HG03045 (cell line): ENCODE data around the gene PIAS1.
"Not testable (repeated sequence)": the region's sequence is repeated elsewhere in the genome, so short reads cannot be mapped to it uniquely, and the experiment has no call there.

Experiments
- ATAC-seq: cut with Tn5 transposase; IDR thresholded peaks from one replicate; pipeline ENCODE4 v1.9.1; 2021; ENCODE audit warnings: mild to moderate bottlenecking, moderate library complexity; ENCODE audit not compliant: unreplicated experiment

Gene PIAS1

DNA sequence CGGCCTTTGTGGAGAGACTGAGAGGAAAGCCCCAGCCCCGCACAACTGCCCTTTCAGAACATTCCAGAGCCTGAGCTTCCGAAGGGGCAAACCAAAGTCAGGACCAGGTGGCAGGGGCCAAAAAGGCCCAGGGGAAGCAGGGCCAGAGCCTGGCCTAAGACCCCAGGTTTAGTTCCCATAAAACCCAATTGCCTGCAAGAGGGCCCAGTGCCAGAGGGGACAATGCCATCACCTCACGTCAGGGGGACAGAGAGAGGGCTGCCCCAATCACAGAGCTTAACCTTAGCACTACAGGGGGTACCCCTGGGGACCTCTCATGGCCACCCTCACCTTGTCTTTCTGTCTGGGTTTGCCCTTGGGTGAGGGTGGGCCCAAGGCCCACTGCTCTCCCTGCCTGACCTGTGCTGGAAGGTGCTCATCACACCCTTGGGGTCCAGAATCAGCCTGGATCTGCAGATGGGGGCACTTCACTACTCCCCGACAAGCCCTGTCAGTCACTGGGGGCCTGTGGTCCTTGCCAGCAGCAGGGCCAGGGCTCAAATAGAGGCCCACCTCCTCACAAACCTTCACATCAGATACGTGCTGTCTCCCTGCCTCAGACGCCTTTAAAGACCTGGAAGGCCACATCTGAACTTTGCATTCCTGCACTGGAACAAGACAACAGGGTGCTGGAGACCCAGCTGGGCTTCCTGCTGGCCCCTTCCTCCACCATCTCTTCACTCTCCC is 147.2 kb downstream of the PIAS1 start:
- ATAC-seq: no peak

DNA sequence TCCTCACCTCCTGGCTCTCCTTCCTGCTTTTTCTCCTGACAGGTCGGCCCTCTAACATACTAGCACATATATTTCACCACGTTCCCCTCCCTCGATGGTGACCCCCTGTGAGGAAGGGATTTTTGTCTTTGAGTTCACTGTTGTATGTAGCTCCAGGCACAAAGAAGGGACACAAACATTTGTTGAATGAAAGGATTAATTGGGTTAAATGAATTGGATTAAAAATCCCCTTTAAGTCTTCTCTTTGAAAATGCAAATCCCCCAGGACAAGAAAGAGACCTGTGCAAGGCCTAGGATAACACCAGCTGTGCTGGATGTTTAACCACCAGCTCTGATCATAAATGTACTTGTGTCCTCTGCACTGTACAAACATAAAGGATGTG is 147.8 kb downstream of the PIAS1 start:
- ATAC-seq: no peak

DNA sequence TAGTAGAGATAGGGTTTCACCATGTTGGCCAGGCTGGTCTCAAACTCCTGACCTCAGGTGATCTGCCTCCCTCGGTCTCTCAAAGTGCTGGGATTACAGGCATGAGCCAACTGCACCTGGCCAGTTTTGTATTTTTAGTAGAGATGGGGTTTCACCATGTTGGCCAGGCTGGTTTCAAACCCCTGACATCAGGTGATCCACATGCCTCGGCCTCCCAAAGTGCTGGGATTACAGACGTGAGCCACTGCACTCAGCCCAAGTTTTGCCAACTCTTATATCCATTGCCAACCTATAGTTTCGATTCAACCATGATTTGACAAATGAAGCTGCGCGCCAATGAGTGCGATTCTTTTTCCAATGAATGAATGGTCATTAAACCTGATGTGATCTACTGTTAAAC is 148.9 kb downstream of the PIAS1 start:
- not testable (repeated sequence) for ATAC-seq

DNA sequence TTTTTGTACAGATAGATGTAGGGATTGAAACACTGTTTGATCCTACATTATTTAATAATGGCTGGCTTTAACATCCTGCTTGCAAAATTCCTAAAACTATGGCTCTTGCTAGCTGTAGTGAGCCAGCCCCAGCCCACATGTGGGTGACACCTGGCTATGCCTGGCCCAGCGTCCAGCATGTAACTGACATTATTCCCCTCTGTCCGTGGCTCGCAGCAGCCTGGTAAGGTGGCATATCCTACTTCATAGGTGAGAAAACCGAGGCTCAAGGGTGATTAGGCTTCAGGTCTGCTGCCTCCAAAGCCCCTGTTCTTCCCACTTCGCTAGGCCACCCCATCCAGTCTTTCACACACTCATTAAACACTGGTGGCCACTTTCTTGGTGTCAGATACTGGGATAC is 149.4 kb downstream of the PIAS1 start:
- no peak for ATAC-seq

DNA sequence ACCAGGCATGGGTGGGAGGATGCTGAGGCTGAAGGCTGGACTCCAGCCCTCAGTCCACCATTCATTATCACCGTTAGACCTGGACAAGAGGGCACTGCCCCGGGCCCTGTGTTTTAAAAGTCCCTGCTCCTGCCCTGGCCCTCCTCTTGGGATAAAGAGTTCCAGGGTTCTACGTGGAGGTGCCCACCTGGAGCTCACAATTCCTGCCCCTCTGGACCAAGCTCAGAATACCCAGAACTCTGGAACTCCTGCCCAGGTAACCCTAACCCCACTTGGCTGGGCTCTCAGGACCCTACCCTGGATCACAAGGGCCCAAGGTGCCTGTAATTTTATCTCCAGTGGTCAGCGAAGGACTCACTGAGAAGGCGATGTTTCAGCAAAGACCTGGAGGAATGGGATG is 149.8 kb downstream of the PIAS1 start:
- no peak for ATAC-seq

DNA sequence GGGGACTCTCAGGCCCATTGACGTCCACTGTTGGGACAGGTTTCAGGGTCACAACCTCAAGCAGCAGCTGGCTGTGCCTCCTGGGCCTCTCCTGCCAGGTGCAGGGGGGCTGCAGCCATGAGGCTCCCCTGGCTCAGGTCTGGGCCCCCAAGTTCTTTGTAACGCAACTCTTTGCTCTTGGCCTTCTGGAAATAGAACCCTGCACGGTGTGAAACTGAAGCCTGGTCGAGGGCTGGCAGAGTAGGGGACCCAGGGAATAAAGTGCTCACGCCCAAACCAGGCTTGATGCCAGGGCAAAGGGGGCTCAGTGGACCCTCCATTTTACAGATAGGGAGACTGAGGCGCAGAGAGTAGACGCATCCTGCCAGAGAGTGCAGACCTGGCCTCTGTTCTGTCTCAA is 150.2 kb downstream of the PIAS1 start:
- no peak for ATAC-seq

DNA sequence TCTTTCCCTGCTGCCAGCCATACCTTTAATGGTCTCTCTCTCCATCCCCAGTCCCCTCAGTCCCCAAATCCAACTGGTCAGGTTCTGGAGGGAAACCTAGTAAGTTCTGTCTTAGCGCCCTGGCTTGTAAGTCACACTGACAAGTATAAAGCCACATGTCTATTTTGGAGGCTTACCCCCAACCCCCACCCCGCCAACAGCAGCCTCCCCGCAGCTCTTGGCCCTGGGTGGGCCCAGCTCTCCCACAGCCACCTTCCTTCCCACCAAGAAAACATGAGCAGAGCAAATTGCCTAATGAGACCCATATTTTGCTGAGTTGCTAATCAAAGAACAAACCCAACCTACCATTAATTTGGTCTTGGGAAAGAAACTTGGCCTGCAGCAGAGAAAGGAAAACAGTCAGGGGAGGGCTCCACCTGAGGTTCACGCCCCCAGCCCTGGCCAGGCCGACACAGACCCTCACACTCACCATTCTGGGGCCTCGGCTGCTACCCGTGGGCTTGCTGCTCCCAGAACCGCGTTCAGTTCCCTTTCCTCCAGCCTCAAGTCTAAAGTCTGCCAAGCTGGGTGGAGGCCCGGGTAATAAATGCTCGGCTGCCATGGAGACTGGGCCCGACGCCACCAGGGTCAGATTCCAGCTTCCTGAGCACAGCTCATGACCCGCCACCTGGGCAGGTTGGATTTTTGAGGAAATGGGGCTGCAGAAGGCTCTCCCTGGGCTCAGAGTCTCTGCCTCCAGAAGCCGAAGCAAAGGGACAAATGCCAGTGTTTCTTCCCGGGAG is 150.9 kb downstream of the PIAS1 start, which contains the start of gene CALML4:
Gene CALML4 (minus strand): TSS at position 557 of the 782 bp plus-strand sequence. CDS start 85 bp downstream, at position 472.
- ATAC-seq: no peak

DNA sequence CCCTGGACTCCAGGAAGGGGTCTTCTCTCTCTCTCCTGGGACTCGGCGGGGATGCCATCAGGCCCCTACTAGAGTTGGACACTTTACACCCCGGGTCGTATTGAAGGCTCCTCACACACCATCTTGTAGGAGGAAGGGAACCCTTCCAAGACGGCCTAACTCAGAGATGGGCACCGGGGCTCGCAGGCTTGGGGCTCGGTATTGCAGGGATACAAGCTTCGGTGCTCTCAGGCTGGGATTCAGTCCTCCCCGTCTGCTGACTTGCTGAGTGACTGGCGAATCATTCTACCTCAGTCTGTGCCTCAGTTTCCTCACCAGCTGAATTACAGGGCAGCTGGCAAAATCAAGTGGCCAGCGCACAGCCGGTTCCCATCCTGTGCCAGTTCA is 151.4 kb downstream of the PIAS1 start:
- no peak for ATAC-seq

DNA sequence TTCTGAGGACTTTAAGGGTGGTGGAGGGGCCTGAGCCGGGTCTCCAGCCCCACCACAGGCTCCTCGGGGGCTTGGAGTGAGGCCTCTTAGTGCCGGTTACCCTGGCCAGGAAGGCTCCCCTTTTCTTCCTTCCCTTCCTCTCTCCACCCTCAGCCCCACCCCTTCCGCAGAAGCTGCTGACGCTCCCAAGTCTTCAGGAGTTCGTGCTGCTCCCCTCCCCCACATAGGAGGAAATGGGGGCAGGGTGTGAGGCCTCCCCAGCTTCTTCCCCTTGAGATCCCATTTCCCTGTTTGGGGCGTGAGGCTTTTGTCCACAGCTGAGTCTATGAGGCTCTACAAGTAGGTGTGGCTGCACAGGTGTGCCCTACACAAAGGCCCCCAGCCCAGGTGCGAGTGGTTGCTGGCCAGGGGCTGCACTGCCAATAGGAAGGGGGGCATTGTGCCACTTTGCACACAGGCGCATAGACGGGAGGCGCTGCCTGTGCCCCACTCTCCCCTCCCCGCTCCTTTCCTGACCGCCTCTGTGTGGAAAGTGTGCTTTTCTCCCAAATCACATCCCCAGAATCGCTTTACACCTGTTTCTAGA is 151.9 kb downstream of the PIAS1 start:
- ATAC-seq: no peak

DNA sequence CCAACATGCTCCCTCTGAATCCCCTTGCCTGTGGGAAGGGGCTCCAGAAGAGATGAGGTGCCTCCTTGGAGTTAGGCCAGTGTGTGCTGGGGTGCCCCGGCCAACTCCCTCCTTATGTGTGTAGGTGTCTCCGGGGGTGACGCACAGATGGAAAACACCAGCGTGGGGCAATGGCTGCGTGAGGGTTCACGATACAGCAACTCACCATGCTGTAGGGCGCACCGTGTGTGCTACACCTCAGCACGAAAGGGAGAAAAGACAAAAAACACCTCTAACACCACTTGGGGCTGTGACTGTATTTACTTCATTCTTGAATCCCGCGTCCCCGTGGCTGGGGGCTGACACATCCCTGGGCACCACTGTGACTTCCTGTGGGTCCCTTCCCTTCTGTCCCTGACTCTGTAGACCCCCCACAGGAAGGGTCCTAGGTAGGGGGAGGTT is 152.6 kb downstream of the PIAS1 start:
- no peak for ATAC-seq

DNA sequence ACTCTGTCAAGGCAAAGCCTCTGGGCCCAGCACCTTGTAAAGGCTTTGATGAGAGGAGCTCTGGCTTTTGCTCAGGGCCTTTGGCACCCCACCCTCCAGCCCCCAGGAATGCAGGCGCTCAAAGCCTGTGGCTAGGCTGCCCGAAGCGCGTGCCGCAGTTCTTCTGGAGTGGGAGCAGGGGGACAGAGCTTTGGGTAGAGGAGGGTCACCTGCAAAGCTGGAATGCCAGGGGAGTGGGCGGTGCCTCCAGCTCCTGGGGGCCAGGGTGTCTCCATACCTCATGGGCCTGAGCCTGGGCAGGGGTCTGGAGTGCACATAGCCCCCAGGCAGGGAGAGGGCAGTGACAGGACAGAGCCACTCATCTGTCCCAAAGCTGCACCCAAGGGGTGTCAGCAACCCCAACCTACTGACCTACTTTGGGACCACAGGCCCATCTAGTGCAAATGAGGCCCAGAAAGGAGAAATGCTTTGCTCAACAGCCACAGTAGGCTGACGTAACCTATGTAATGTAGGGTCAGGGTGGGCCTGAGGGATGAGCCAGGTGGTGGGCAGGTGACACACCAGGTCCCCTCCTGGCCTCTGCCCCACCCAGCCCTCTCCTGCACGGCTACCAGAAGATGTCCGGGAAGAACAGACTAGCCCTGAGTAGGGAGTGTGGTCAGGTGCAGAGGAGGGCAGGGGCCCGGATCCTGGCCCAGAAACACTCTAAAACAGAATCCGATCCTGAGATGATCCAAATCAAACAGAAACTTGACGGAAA is 153.2 kb downstream of the PIAS1 start:
- ATAC-seq: no peak

DNA sequence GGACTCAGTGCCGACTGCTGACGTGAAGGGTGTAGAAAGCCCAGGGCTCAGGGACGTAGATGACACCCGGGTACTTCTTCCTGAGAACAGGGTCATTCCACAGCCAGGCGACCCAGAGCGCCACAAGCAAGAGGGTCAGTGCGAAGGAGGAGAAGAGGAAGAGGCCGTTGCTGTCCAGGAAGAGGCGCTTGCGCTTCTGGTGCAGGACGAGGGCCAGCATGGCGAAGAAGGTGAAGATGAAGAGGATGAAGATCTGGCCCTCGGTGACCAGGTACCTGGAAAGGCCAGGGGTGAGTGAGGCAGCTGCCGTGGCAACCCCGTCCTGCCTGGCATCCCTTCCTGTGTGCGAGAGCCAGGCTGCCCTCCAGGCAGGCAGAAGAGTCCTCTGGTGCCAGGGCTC is 154.0 kb downstream of the PIAS1 start:
- ATAC-seq: no peak

DNA sequence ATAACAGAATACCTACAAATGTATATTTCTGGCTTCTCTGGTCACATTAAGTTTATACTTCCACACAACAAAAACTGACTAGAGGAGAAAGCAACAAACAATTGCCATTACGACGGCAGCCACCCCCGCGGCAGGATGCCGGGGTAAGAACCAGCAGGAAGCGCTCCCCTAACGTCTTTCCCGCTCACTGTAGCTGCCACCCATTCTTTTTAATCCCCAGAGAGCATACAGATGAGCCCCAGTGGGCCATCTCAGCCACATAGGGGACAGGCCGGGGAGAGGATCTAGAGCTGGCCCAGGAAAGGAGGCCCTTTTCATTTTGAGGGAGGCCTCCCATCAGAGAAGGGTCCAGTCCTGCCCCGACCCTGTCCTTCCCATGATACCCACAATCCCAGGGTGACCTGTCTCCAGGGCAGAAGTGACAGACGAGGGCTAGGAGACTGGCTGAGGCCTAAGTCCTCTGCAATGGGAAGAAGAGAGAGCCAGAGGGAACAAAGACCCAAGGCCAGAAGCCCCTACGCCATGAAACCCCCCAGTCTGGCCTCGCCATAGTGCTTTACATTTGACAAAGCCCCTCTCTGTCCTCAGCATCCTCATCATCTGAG is 154.6 kb downstream of the PIAS1 start:
- no peak for ATAC-seq

DNA sequence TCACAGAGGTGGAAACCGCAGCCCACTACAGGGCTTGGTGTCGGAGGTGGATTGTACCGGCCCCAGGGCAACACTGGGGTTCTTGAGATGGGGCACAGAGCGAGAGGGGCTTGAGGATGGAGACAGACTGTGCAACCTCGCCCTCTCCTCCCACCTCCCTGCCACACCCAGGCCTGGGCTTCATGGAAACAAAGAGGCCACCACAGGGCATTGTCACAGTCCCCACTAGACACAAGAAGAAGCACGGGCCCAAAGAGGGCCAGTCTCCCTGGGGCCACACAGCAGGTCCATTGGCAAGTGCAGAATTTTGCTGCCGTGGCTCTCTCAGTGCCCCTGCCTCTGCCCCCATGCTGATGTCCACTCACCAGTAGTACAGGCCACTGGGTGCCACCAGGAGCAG is 155.2 kb downstream of the PIAS1 start:
- ATAC-seq: peak; percentile 9

DNA sequence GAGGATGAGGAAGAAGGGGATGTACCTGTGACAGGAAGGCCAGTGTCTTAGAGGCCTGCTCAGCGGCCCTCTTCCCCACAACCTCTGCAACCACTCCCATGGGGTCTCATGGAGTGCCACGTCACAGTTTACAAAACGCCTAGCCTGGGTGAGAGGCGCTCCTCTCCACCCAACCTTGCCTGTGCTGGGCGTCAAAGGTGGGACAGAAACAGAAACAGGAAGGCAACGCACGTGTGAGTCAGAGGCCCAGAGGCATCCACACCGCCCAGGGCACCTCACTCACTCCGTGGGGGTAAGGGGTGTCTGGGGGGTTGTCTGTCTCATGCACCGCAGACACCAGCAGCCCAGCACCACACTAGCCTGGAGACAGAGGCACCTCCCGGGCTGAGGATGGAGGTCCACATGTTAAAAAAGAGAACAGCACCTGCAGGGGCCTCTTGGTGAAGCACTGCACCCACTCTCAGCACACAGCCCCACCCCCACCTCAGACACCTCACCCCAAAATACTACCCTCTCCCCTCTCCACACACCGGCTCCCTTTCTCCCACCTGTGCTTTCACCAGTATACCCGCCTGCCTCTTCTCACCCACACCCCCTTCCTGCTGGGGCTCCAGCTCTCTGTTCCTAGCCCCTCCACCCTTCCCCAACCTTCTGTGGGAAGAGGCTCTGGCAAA is 155.8 kb downstream of the PIAS1 start:
- peak; percentile 44 for ATAC-seq

DNA sequence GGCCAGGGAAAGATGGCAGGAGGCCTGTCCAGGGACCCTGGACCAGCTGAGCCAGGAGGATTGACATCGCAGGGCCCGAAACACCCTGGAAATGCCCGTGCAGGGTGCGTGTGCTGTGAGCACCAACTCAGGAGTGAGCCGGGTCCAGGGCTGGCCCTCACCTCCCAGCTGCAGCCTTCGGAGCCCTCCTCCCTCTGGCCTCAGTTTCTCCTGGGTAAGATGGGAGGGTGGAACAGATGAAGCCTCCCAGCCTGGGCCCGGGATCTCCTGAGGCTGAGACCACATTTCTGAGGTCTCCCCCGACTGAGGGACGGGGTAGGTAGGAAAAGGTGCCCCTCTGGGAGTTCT is 156.3 kb downstream of the PIAS1 start:
- no peak for ATAC-seq

DNA sequence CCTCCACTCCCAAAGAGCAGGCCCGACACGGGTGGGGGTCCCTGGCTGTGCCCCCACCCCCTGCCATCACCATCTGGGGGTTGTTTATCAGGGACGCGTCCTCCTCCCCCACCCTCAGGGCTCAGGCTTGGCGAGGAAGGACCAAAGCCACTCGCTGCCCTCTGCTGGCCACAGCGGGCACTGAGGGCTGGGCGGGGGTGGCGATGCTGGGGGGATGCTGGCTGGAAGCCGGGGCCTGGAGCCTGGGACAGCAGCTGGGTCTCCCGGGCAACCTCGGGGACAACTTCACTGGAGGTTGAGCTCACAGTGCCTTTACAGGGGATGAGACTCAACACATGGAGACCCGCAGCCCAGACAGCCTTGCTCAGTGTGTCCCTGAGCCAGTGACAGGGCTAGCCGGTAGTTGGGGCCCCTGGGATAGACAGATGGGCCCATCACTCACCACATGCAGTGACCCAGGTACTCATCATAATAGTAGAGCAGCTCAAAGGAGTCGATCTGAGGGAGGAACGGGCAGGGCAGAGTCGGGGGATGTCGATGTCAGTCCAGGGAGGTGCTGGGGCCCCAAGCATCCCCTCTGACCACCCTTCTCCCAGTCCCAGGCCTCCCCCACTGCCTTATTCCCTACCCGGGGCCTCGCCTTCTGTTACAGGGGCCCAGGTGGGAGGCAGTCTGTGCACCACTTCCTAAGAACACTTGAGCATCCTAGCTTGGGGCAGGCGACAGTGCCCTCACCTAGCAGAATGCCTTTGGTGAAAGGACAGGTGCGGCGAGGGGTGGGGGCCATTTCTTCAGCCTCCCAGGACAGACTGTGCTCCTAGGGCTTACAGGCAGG is 156.9 kb downstream of the PIAS1 start:
- ATAC-seq: no peak

DNA sequence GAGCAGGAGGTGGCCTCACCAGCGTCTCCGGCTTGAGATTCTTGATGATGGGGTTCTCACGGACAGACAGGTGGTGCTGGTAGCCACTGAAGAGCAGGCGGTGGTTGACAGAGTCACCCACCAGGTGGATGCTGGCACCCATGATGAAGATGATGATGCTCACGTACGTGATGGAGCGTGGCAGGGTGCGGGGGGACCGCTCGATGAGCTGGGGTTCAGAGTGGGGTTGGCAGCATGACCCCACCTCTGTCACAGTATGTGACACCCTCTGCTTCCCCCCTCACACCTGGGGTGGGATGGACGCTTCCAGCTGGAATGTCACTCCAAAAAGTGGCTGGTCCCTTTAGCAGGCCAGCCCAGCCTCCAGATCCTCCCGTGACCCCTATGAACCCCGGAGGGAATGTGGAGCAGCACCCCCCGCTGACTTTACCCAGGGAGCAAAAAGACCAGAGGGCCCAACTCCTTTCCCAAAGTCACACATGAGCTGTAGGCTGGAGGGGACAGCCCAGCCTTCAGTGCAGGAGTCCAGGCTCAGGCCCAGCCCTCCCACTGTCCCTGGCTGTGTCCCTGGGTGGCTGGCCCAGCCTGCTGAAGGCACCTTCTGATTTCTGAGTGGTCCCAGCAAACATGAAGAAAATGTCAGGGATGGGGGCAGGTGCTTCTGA is 157.7 kb downstream of the PIAS1 start:
- ATAC-seq: no peak

DNA sequence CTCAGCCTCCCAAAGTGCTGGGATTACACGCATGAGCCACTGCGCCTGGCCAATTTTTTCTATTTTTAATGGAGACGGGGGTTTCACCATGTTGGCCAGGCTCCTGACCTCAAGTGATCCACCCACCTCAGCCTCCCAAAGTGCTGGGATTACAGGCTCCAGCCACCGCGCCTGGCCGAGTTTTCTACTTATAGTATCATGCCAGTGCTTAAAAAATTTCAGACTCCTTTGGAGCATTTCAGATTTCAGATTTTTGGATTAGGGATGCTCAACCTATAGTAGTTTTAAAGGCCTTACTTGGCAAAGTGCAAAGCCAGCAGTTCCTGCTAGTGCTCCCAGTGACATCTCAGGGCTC is 159.4 kb downstream of the PIAS1 start:
- not testable (repeated sequence) for ATAC-seq
